Spleen (tissue), 11 donors: Measurements from ENCODE around the gene C3orf49. TPM values are rescaled to one million over a fixed set of nuclear protein-coding genes. Genes with fewer than 3 reads are reported as not detected.

Source experiments
- DNase-seq: peaks from one replicate; pipeline ENCODE4 v3.0.0-alpha.2; 2020
- H3K27ac ChIP-seq, 8 donors: fragments of 200-600 bp; sonication (generic) in 7 of 8; 1 replicate in 4 of 8; 2 replicates in 4 of 8; pipeline versions ENCODE4 v1.5.0 to v1.8.0; 2016 to 2021; ENCODE audit warnings: inconsistent platforms in 4 of 8, mild to moderate bottlenecking in 4 of 8, moderate library complexity in 1 of 8
- H3K27me3 ChIP-seq, 7 donors: fragments of 200-600 bp; sonication (generic) in 6 of 7; replicated peaks in 1 of 7; 1 replicate in 4 of 7; 2 replicates in 3 of 7; pipeline versions ENCODE4 v1.5.0 to v1.8.0; 2016 to 2021; ENCODE audit warnings: inconsistent platforms in 3 of 7, mild to moderate bottlenecking in 1 of 7
- H3K36me3 ChIP-seq, 6 donors: fragments of 200-600 bp; sonication (generic) in 5 of 6; 1 replicate in 4 of 6; 2 replicates in 2 of 6; pipeline versions ENCODE4 v1.5.0 to v1.8.0; 2016 to 2021; ENCODE audit warnings: inconsistent platforms in 2 of 6
- H3K4me1 ChIP-seq, 6 donors: fragments of 200-600 bp; sonication (generic) in 5 of 6; 1 replicate in 3 of 6; 2 replicates in 3 of 6; pipeline versions ENCODE4 v1.5.0 to v1.8.0; 2016 to 2021; ENCODE audit warnings: inconsistent platforms in 3 of 6
- H3K4me3 ChIP-seq, 8 donors: fragments of 200-600 bp; sonication (generic) in 7 of 8; 1 replicate in 4 of 8; 2 replicates in 4 of 8; pipeline versions ENCODE4 v1.5.0 to v1.8.0; 2016 to 2021; ENCODE audit warnings: inconsistent platforms in 4 of 8, mild to moderate bottlenecking in 4 of 8, moderate library complexity in 2 of 8
- H3K9me3 ChIP-seq, 8 donors: fragments of 200-600 bp; sonication (generic) in 7 of 8; 1 replicate in 4 of 8; 2 replicates in 4 of 8; pipeline versions ENCODE4 v1.5.0 to v1.8.0; 2016 to 2021; ENCODE audit warnings: inconsistent platforms in 4 of 8
- POLR2A ChIP-seq, 3 donors: fragments of 450-650 bp; IDR thresholded peaks; one replicate each; pipeline ENCODE4 v1.5.1; 2017; ENCODE audit warnings: antibody characterized with exemption in 3 of 3, mild to moderate bottlenecking in 1 of 3
- POLR2AphosphoS5 ChIP-seq, 3 donors: sonication (generic); formaldehyde crosslinking; IDR thresholded peaks; one replicate each; pipeline ENCODE4 v1.5.1; 2017; ENCODE audit warnings: antibody characterized with exemption in 3 of 3
- WGBS, 5 donors: extraction: QIAGEN DNeasy Blood & Tissue Kit in 3 of 5; methylation state at CpG; one replicate each; pipeline versions ENCODE4 v1.1.5 to v1.1.7; 2013 to 2018; 5-methylcytosine and 5-hydroxymethylcytosine counted together
- intact Hi-C: fragments of 100-400 bp; cut with DNase I; formaldehyde crosslinking; loops from one replicate; pipeline ENCODE4 v1.15.0; 2023; ENCODE audit warnings: low total_unique reads
- polyA plus RNA-seq, 3 donors: library from polyadenylated mRNA; stranded (reverse); fragments of 200-250 nt; gene quantifications; one replicate each; pipeline ENCODE4 v1.2.1, GENCODE V29; 2013
- total RNA-seq, 7 donors: library from RNA; depleted of rRNA in 3 of 7; stranded (reverse); fragments of >200 nt in 3 of 7; fragmentation: NEBNext Ultra II Directional in 4 of 7; extraction: Animal tissue kit (Norgen Biotek cat#: 25700) in 4 of 7; gene quantifications; one replicate each; pipeline versions ENCODE4 v1.1.0 to v1.2.1, GENCODE V29; 2016 to 2021
- TF ChIP-seq, protein P1 (sequence below), 11 experiments: fragments of 200-600 bp in 7 of 11; fragments of 450-650 bp in 4 of 11; sonication (generic) in 4 of 11; IDR thresholded peaks in 8 of 11; conservative IDR thresholded peaks in 3 of 11; 1 replicate in 7 of 11; 2 replicates in 4 of 11; pipeline versions ENCODE4 v1.4.0 to v1.8.0; 2016 to 2021; ENCODE audit warnings: antibody characterized with exemption in 11 of 11, inconsistent platforms in 4 of 11, mild to moderate bottlenecking in 1 of 11
- donor health status: healthy with polysubstance abuse.
- donor health status: DM: no; HTN: no; CAD: no; lungs with moderate emphysema.
- donor health status: DM: no; HTN: no; CAD: no.
- donor health status: Bipolar disorder and iron deficiency.
- donor health status: healthy.
- donor health status: DM: no; HTN: no; CAD: no.
- donor health status: DM: yes; HTN: yes; CAD: no.

The C3orf49 gene
- total and polyA plus RNA-seq, 10 donors = not detected

DNA sequence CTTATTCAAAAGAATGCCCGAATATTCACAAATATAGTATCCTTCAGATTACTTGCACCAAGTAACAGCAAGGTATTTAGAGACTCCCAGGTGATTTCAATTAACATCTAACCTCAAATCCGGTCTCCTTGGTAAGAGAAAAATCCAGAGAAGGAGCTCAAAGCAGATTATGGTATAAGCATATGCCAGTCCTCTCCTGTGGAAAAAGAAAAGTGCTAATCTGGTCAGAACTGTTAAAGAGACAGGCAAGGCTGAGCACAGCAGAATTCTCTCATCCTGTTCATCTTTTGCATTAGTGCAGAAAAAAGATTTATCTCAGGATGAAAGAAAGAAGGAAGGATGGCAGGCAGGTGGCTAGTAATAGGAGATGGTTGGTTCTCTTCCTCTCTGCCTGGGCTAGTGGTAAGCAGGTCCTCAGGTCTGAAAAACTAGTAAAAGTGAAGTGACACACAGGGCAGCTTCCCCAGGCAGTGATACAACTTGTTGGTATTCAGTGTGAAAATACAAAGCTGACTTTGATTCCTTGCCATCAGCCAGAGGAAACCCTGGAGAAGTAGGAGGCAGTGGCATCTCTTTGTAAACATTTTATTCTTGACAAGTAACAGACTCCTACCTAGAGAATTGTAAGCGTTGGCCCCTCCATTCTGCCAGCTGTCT is 58.8 kb downstream of the C3orf49 start:
- Histone ChIP-seq H3K4me1 (peaks cover 0 to 75% (median 29%) of the 10 kb centered on the region in 6 donors), H3K4me3 (no peak overlapping the region), H3K36me3 (peaks cover 0 to 11% (median 0%) of the 10 kb centered on the region in 6 donors), H3K9me3 (no peaks in the 10 kb centered on the region), H3K27ac (no peak overlapping the region), H3K27me3 (no peaks in the 10 kb centered on the region)
- TF ChIP-seq, protein P1, sequence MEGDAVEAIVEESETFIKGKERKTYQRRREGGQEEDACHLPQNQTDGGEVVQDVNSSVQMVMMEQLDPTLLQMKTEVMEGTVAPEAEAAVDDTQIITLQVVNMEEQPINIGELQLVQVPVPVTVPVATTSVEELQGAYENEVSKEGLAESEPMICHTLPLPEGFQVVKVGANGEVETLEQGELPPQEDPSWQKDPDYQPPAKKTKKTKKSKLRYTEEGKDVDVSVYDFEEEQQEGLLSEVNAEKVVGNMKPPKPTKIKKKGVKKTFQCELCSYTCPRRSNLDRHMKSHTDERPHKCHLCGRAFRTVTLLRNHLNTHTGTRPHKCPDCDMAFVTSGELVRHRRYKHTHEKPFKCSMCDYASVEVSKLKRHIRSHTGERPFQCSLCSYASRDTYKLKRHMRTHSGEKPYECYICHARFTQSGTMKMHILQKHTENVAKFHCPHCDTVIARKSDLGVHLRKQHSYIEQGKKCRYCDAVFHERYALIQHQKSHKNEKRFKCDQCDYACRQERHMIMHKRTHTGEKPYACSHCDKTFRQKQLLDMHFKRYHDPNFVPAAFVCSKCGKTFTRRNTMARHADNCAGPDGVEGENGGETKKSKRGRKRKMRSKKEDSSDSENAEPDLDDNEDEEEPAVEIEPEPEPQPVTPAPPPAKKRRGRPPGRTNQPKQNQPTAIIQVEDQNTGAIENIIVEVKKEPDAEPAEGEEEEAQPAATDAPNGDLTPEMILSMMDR (IDR thresholded peaks at IDR 0.05 in 8 of 11, conservative IDR thresholded peaks at IDR 0.05 in 3 of 11) = no peak
- TF ChIP-seq POLR2AphosphoS5 (IDR thresholded peaks at IDR 0.05) (no peak), POLR2A (IDR thresholded peaks at IDR 0.05) (no peak)
- 87 to 96% (median 93%) methylated on average over 3 of the region's 3 CpGs for WGBS, 5 donors
- intact Hi-C loops = no loop called here
- DNase-seq = no peak

DNA sequence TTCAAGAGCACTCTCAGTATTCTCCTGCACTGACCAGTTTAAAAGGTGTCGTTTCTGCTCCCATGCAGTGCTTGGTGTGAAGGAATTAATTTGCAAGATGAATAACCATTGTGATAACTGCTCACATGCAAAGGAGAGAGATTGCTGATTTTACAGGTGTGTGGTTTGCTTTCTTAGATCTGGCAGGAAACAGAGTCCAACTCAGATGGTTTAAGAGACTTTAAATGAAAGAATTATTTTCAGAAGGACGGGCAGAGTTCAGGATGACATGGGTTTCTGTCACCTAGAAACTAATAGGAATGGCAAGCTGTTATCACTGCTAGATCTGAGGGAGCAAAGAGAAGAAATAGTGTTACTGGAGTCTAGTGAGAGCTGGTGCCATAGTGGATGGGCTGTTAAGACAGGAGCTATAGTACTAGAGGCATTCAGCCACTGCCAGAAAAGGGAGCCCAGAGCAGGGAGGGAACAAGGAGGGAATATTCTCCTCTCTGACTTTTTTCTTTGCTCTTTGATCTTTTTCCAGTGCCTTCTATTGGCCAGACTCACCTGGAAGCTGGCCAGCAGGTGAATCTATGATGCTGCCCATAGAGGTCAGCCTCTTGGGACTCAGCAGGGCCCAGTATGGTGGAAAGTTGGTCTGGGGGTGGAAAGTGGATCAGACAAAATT is 59.4 kb downstream of the C3orf49 start:
- WGBS, 5 donors = 66 to 80% (median 68%) methylated on average over 2 of the region's 2 CpGs
- H3K4me1 ChIP-seq = peaks cover 0 to 75% (median 29%) of the 10 kb centered on the region in 6 donors

DNA sequence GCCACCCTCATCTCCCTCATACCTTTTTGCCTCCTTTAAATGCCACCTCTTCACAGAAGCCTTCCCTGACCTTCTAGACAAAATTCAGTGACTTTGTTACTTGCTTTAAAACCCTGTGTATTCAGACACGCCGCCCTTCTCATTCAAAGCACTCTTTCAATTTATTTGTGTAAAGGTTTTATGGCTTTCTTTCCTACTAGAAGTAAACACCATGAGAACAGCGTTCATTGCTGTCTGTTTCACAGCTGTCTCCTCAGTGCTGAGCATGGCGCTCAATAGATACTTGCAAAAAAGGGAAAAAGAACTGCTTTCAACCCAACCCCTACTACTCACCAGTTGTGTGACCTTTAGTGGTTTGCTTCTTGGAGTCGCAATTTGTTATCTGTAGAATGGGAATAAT is 61.6 kb downstream of the C3orf49 start:
- 93 to 98% (median 94%) methylated on average over 5 of the region's 5 CpGs for WGBS, 5 donors
- intact Hi-C loops = no loop called here
- no peak for TF ChIP-seq POLR2A (IDR thresholded peaks at IDR 0.05)
- no peak for TF ChIP-seq POLR2AphosphoS5 (IDR thresholded peaks at IDR 0.05)
- TF ChIP-seq, protein P1 (IDR thresholded peaks at IDR 0.05 in 8 of 11, conservative IDR thresholded peaks at IDR 0.05 in 3 of 11) = no peak

More for the DNA sequence above, 59.4 kb downstream of the C3orf49 start:
- TF ChIP-seq, protein P1 (IDR thresholded peaks at IDR 0.05 in 8 of 11, conservative IDR thresholded peaks at IDR 0.05 in 3 of 11) = no peak
- no peak for TF ChIP-seq POLR2A (IDR thresholded peaks at IDR 0.05)
- no peak for TF ChIP-seq POLR2AphosphoS5 (IDR thresholded peaks at IDR 0.05)
- intact Hi-C loops = no loop called here
- Histone ChIP-seq H3K27me3 (no peaks in the 10 kb centered on the region), H3K4me3 (no peak overlapping the region), H3K9me3 (no peaks in the 10 kb centered on the region), H3K36me3 (peaks cover 0 to 8% (median 0%) of the 10 kb centered on the region in 6 donors), H3K27ac (no peak overlapping the region)
- no peak for DNase-seq

DNA sequence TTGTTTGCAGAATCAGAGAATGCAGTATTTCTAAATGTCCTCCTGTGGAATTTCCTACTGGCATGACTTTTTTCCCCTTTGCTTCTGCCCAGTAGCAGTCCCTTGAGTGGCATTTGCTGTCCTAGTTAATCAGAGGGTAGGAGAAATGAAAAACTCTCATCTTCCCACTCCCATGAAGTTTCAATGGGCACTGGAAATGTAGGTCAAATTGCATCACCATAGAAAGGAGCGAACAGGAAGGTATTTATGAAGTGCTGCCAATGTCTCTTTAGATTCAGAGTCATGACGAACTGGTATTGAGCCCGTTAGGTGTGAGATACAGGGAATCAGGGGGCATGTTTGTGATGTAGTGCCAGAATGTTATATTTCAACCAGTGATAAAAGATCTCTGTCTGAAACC is 67.8 kb downstream of the C3orf49 start:
- 72 to 86% (median 79%) methylated on average over 3 of the region's 3 CpGs for WGBS, 5 donors
- Histone ChIP-seq H3K36me3 (peaks cover 0 to 12% (median 0%) of the 10 kb centered on the region in 6 donors), H3K4me3 (no peak overlapping the region), H3K27me3 (no peaks in the 10 kb centered on the region), H3K9me3 (no peaks in the 10 kb centered on the region), H3K27ac (no peak overlapping the region), H3K4me1 (peaks cover 0 to 33% (median 4%) of the 10 kb centered on the region in 6 donors)
- TF ChIP-seq POLR2A (IDR thresholded peaks at IDR 0.05) (no peak), POLR2AphosphoS5 (IDR thresholded peaks at IDR 0.05) (no peak)
- TF ChIP-seq, protein P1 (IDR thresholded peaks at IDR 0.05 in 8 of 11, conservative IDR thresholded peaks at IDR 0.05 in 3 of 11) = no peak
- no peak for DNase-seq
- intact Hi-C loops = no loop called here

More for the DNA sequence above, 61.6 kb downstream of the C3orf49 start:
- H3K4me1 ChIP-seq = peaks cover 0 to 56% (median 17%) of the 10 kb centered on the region in 6 donors
- no peaks in the 10 kb centered on the region for H3K27me3 ChIP-seq
- no peaks in the 10 kb centered on the region for H3K36me3 ChIP-seq
- no peaks in the 10 kb centered on the region for H3K9me3 ChIP-seq
- no peak overlapping the region for H3K4me3 ChIP-seq
- no peak overlapping the region for H3K27ac ChIP-seq
- no peak for DNase-seq
